Gastrocnemius medialis (tissue), 4 donors: Measurements from ENCODE around the gene ADAM19. TPM values are rescaled to one million over a fixed set of nuclear protein-coding genes. Genes with fewer than 3 reads are reported as not detected.
A peak's percentile ranks its signal among the peaks of the same experiment; 100 is the strongest.

Experiments used
- ATAC-seq, 2 donors: fragments of 150-250 bp; one replicate each; pipeline ENCODE4 v1.9.1; 2016
- DNase-seq, 2 donors: peaks; one replicate each; pipeline ENCODE4 v3.0.0-alpha.2; 2019
- H3K27ac ChIP-seq, 4 donors: fragments of 200-600 bp; sonication (generic); 1 replicate in 1 of 4; 2 replicates in 3 of 4; pipeline ENCODE4 v1.5.1; 2016 to 2018; ENCODE audit warnings: mild to moderate bottlenecking in 2 of 4, moderate library complexity in 1 of 4
- H3K27me3 ChIP-seq, 3 donors: fragments of 200-600 bp; sonication (generic) in 2 of 3; 1 replicate in 1 of 3; 2 replicates in 2 of 3; pipeline versions ENCODE4 v1.5.1 to v1.6.0; 2016 to 2019; ENCODE audit warnings: mild to moderate bottlenecking in 1 of 3, moderate library complexity in 1 of 3
- H3K36me3 ChIP-seq, 2 donors: fragments of 200-600 bp; sonication (generic) in 1 of 2; one replicate each; pipeline ENCODE4 v1.5.1; 2017 to 2018
- H3K4me1 ChIP-seq, 2 donors: fragments of 200-600 bp; sonication (generic) in 1 of 2; one replicate each; pipeline ENCODE4 v1.5.1; 2016 to 2017; ENCODE audit warnings: mild to moderate bottlenecking in 2 of 2
- H3K4me3 ChIP-seq, 4 donors: fragments of 200-600 bp; sonication (generic) in 3 of 4; 1 replicate in 1 of 4; 2 replicates in 3 of 4; pipeline ENCODE4 v1.5.1; 2016 to 2019; ENCODE audit warnings: mild to moderate bottlenecking in 2 of 4
- H3K9me3 ChIP-seq, 3 donors: fragments of 200-600 bp; sonication (generic) in 2 of 3; 1 replicate in 1 of 3; 2 replicates in 2 of 3; pipeline ENCODE4 v1.5.1; 2016 to 2019
- POLR2A ChIP-seq, 2 donors: fragments of 450-650 bp; IDR thresholded peaks; one replicate each; pipeline ENCODE4 v1.6.1; 2017; ENCODE audit warnings: antibody characterized with exemption in 2 of 2, mild to moderate bottlenecking in 2 of 2, moderate library complexity in 2 of 2
- in situ Hi-C, 4 donors: fragments of 200-750 bp; cut with MboI; loops; one replicate each; pipeline versions ENCODE4 v1.15.0 to v1.8.0; 2017; ENCODE audit warnings: low sequenced_read_pairs in 4 of 4
- intact Hi-C: fragments of 100-400 bp; cut with DNase I; formaldehyde crosslinking; loops from one replicate; pipeline ENCODE4 v1.15.1; 2023; ENCODE audit warnings: low total_unique reads
- total RNA-seq, 4 donors: library from RNA; depleted of rRNA; stranded (reverse); fragments of >200 nt; gene quantifications; one replicate each; pipeline versions ENCODE4 v1.1.0 to v1.2.3, GENCODE V29; 2016
- TF ChIP-seq, protein P1 (sequence below), 5 experiments: fragments of 450-650 bp in 3 of 5; fragments of 200-600 bp in 2 of 5; sonication (generic) in 2 of 5; IDR thresholded peaks in 4 of 5; conservative IDR thresholded peaks in 1 of 5; 1 replicate in 4 of 5; 2 replicates in 1 of 5; pipeline ENCODE4 v1.5.1; 2016 to 2019; ENCODE audit warnings: antibody characterized with exemption in 5 of 5, mild to moderate bottlenecking in 3 of 5, moderate library complexity in 3 of 5

ADAM19 gene
- total RNA-seq, 4 donors from 2014 or later = 0.39 to 0.97 (median 0.76) TPM

DNA sequence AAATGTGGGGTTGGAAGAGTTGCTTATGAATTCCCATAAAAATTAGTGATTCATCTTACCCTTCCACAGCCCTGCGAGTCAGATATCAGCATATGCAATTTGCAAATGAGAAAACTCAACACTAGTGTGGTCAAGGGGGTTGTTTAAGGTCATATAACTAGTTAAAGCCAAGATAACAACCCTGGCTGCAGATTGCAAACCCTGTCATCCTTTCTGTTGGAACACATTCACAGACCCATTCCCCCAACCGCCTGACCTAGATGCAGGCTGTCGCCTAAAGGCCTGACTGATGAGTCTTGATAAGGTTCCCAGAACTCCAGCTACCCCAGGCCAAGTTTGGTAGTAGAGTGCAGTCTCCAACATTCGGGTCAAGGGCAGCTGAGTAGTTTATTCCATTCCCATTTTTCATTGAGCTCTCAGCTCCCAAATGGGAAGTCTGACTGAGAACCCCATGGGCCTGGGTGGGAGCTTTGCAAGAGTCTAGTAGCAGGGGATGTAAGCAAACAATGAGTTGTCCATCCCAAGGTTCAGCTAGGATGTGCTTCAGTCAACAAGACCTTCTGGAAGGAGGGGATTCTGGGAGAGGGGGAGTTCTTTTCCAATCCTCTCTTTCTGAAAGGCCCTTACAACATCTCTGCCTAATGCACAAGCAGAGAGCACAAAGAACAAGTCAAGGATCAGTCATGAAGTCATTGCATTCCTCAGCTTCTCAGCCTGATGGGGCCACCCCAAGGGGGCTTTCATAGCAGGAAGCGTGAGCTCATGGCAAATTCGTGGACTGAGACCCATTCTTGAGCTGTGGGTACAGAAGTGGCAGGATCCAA, 40.3 kb downstream of the ADAM19 start:
- intact Hi-C loops (no loop called here), in situ Hi-C loops (no loop called here)
- H3K27ac ChIP-seq = peak overlapping the region in 2 of 4 donors; percentile 33 to 53
- H3K9me3 ChIP-seq = no peaks in the 10 kb centered on the region
- peak; percentile 34 to 38 for DNase-seq
- H3K4me1 ChIP-seq = peaks cover 30 to 32% of the 10 kb centered on the region in 2 donors
- TF ChIP-seq, protein P1, sequence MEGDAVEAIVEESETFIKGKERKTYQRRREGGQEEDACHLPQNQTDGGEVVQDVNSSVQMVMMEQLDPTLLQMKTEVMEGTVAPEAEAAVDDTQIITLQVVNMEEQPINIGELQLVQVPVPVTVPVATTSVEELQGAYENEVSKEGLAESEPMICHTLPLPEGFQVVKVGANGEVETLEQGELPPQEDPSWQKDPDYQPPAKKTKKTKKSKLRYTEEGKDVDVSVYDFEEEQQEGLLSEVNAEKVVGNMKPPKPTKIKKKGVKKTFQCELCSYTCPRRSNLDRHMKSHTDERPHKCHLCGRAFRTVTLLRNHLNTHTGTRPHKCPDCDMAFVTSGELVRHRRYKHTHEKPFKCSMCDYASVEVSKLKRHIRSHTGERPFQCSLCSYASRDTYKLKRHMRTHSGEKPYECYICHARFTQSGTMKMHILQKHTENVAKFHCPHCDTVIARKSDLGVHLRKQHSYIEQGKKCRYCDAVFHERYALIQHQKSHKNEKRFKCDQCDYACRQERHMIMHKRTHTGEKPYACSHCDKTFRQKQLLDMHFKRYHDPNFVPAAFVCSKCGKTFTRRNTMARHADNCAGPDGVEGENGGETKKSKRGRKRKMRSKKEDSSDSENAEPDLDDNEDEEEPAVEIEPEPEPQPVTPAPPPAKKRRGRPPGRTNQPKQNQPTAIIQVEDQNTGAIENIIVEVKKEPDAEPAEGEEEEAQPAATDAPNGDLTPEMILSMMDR (IDR thresholded peaks at IDR 0.05 in 4 of 5, conservative IDR thresholded peaks at IDR 0.05 in 1 of 5) = no peak
- TF ChIP-seq POLR2A (IDR thresholded peaks at IDR 0.05) = no peak
- H3K36me3 ChIP-seq = no peaks in the 10 kb centered on the region
- H3K4me3 ChIP-seq = no peak overlapping the region
- ATAC-seq = peak; percentile 32 to 85
- H3K27me3 ChIP-seq = no peaks in the 10 kb centered on the region

- peak; percentile 76 to 80 for ATAC-seq
- Histone ChIP-seq H3K27me3 (no peaks in the 10 kb centered on the region), H3K4me3 (no peak overlapping the region), H3K36me3 (no peaks in the 10 kb centered on the region), H3K4me1 (peaks cover 32 to 36% of the 10 kb centered on the region in 2 donors), H3K9me3 (no peaks in the 10 kb centered on the region), H3K27ac (peak overlapping the region in 3 of 4 donors; percentile 47 to 61 (median 58))
- intact Hi-C loops (loop anchor here (5.0 kb wide), 1 partner anchor 39 kb away; no protein-coding TSS in a partner anchor), in situ Hi-C loops (no loop called here)
- TF ChIP-seq, protein P1 (IDR thresholded peaks at IDR 0.05 in 4 of 5, conservative IDR thresholded peaks at IDR 0.05 in 1 of 5) = no peak
- TF ChIP-seq POLR2A (IDR thresholded peaks at IDR 0.05) = no peak
- DNase-seq = peak; percentile 30 to 49
Measured at GRCh38 chr5:157533011-157533481, 42.5 kb downstream of the ADAM19 start.

- no peak overlapping the region for H3K4me3 ChIP-seq
- no peak for DNase-seq
- H3K36me3 ChIP-seq = no peaks in the 10 kb centered on the region
- in situ Hi-C loops (no loop called here), intact Hi-C loops (loop anchor here (5.0 kb wide), 1 partner anchor 40 kb away; no protein-coding TSS in a partner anchor)
- H3K9me3 ChIP-seq = no peaks in the 10 kb centered on the region
- TF ChIP-seq, protein P1 (IDR thresholded peaks at IDR 0.05 in 4 of 5, conservative IDR thresholded peaks at IDR 0.05 in 1 of 5) = no peak
- TF ChIP-seq POLR2A (IDR thresholded peaks at IDR 0.05) = no peak
- H3K27ac ChIP-seq = no peak overlapping the region
- no peak for ATAC-seq
- H3K27me3 ChIP-seq = no peaks in the 10 kb centered on the region
- peaks cover 32 to 36% of the 10 kb centered on the region in 2 donors for H3K4me1 ChIP-seq
Measured at GRCh38 chr5:157532022-157532421, 43.6 kb downstream of the ADAM19 start.

DNA sequence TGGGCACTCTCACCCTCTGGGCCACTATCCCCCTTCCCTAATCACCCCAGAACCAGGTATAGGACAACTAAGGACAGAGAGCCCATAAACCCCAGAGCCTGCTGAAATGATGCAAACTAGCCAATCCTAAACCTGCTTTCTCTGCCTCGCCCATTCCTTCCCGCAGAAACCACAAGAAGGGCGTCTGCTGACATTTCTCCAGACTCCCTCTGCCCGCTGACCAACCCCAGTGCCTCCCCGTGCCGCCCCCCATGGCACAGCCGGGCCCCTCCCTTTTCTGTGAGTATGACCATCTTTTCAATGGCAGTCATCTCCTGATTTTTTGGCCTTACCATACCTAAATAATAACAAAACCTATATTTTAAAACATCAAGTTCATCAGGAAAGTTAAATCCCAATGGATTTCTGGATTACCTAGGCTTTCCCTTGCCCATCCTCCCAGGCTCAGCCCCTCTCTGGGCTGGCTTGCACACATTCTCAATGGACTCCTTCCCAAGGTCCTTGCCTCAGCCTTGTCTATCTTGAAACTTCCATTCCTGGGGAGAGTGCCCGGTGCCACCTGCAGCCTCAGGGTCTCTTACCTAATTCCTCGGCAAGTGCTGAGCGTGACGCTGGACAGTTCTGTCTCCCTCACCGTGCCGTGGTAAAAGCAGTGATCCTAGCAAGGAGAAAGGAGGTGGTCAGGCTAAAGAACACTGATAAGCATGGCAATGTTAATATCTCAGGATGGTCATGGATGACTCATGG, 45.2 kb downstream of the ADAM19 start:
- in situ Hi-C loops = no loop called here
- Histone ChIP-seq H3K9me3 (no peaks in the 10 kb centered on the region), H3K4me3 (no peak overlapping the region), H3K27ac (no peak overlapping the region), H3K36me3 (no peaks in the 10 kb centered on the region), H3K27me3 (no peaks in the 10 kb centered on the region), H3K4me1 (peaks cover 23 to 34% of the 10 kb centered on the region in 2 donors)
- intact Hi-C loops = loop anchor here (5.0 kb wide), 1 partner anchor 42 kb away; no protein-coding TSS in a partner anchor
- DNase-seq = no peak
- no peak for ATAC-seq
- TF ChIP-seq, protein P1 (IDR thresholded peaks at IDR 0.05 in 4 of 5, conservative IDR thresholded peaks at IDR 0.05 in 1 of 5) = no peak
- no peak for TF ChIP-seq POLR2A (IDR thresholded peaks at IDR 0.05)
